PC-3 (cell line): ENCODE results near the gene SLC7A10. TPM values are rescaled to one million over a fixed set of nuclear protein-coding genes. Genes with fewer than 3 reads are reported as not detected.
A peak's percentile ranks its signal among the peaks of the same experiment; 100 is the strongest.

ENCODE experiments used
- ATAC-seq: fragments of 200-7000 bp; cut with Tn5 transposase; 2 replicates; pipeline ENCODE4 v1.9.1; 2020; ENCODE audit warnings: mild to moderate bottlenecking, moderate library complexity
- BruUV-seq: library from RNA; stranded (reverse); fragments of 400-500 nt; replicated peaks from 2 replicates; lab custom pipeline; 2021; lab: Mats Ljungman, UMichigan
- CTCF ChIA-PET: fragments of 300-600 bp; sonication (Branson Sonifier 250); formaldehyde crosslinking; loops from one replicate; lab custom pipeline; 2022; ENCODE audit warnings: antibody characterized with exemption; lab: Charles Lee
- POLR2A ChIA-PET: fragments of 300-600 bp; sonication (Branson Sonifier 250); formaldehyde crosslinking; loops from one replicate; lab custom pipeline; 2022; ENCODE audit warnings: antibody characterized with exemption; ENCODE audit not compliant: unreplicated experiment; lab: Charles Lee
- DNase-seq: peaks from one replicate; pipeline ENCODE4 v3.0.0-alpha.2; 2015
- H2AFZ ChIP-seq: fragments of 300-600 bp; sonication (generic); 2 replicates; pipeline ENCODE4 v1.6.0; 2016; ENCODE audit warnings: antibody characterized with exemption, low read length
- H3F3A ChIP-seq: fragments of 300-600 bp; sonication (generic); one replicate; pipeline ENCODE4 v1.6.0; 2017; ENCODE audit warnings: antibody characterized with exemption, low read length, control low read depth, mild to moderate bottlenecking; ENCODE audit not compliant: unreplicated experiment
- H3K27ac ChIP-seq: fragments of 300-600 bp; sonication (generic); 2 replicates; pipeline ENCODE4 v1.5.1; 2016; ENCODE audit warnings: mild to moderate bottlenecking, low read length
- H3K27me3 ChIP-seq: fragments of 300-600 bp; sonication (generic); 2 replicates; pipeline ENCODE4 v1.6.1; 2016; ENCODE audit warnings: low read length, mixed read lengths
- H3K36me3 ChIP-seq: fragments of 300-600 bp; sonication (generic); 2 replicates; pipeline ENCODE4 v1.6.1; 2016; ENCODE audit warnings: low read depth, mixed run types, low read length, mixed read lengths
- H3K4me1 ChIP-seq: fragments of 300-600 bp; sonication (generic); 2 replicates; pipeline ENCODE4 v1.5.1; 2016; ENCODE audit warnings: low read length; ENCODE audit not compliant: insufficient read depth
- H3K4me2 ChIP-seq: fragments of 300-600 bp; sonication (generic); 2 replicates; pipeline ENCODE4 v1.6.0; 2016; ENCODE audit warnings: low read length
- H3K4me3 ChIP-seq: fragments of 300-600 bp; sonication (generic); 2 replicates; pipeline ENCODE4 v1.5.1; 2016; ENCODE audit warnings: mild to moderate bottlenecking, low read length, mixed read lengths
- H3K79me2 ChIP-seq: fragments of 300-600 bp; sonication (generic); 2 replicates; pipeline ENCODE4 v1.6.1; 2017; ENCODE audit warnings: low read length, mixed read lengths
- H3K9ac ChIP-seq: fragments of 300-600 bp; sonication (generic); 2 replicates; pipeline ENCODE4 v1.6.0; 2016; ENCODE audit warnings: mild to moderate bottlenecking, low read length
- H3K9me2 ChIP-seq: fragments of 300-600 bp; sonication (generic); replicated peaks from 2 replicates; pipeline ENCODE4 v1.6.1; 2016; ENCODE audit warnings: mixed run types, low read length, mixed read lengths
- H3K9me3 ChIP-seq: fragments of 300-600 bp; sonication (generic); 2 replicates; pipeline ENCODE4 v1.6.1; 2016; ENCODE audit warnings: low read length, mixed read lengths
- H4K20me1 ChIP-seq: fragments of 300-600 bp; sonication (generic); 2 replicates; pipeline ENCODE4 v1.6.1; 2016; ENCODE audit warnings: low read length, mixed read lengths
- EZH2 ChIP-seq: fragments of 300-600 bp; sonication (generic); IDR thresholded peaks from one replicate; pipeline ENCODE4 v1.6.1; 2017; ENCODE audit warnings: antibody characterized with exemption, mild to moderate bottlenecking, low read length; ENCODE audit not compliant: unreplicated experiment
- EZH2phosphoT487 ChIP-seq: fragments of 300-600 bp; sonication (generic); IDR thresholded peaks from 2 replicates; pipeline ENCODE4 v1.6.1; 2018; ENCODE audit warnings: mild to moderate bottlenecking, antibody characterized with exemption, low read length, borderline replicate concordance
- intact Hi-C: fragments of 100-400 bp; cut with micrococcal nuclease; formaldehyde crosslinking; loops from 2 replicates; pipeline ENCODE4 v1.9.0; 2023
- total RNA-seq: library from RNA; depleted of rRNA; stranded (reverse); fragments of >200 nt; gene quantifications from 2 replicates; pipeline ENCODE4 v1.2.3, GENCODE V29; 2014
- TF ChIP-seq, protein P1 (sequence below): fragments of 300-600 bp; sonication (generic); conservative IDR thresholded peaks from 2 replicates; pipeline ENCODE4 v1.5.1; 2017; ENCODE audit warnings: antibody characterized with exemption, low read depth, mild to moderate bottlenecking, low read length

Gene SLC7A10
- total RNA-seq, 1 experiment from 2014 or later = not detected

GRCh38 chr19:33174186-33174585 is 51.5 kb downstream of the SLC7A10 start:
- BruUV-seq = no TSS peak
- no peak for DNase-seq
- H3K36me3 ChIP-seq = no peaks in the 10 kb centered on the region
- no peaks in the 10 kb centered on the region for H3F3A ChIP-seq
- no peaks in the 10 kb centered on the region for H3K9me3 ChIP-seq
- no peak overlapping the region for H3K27ac ChIP-seq
- ChIA-PET CTCF (no interaction called here), POLR2A (no interaction called here)
- H3K27me3 ChIP-seq = no peaks in the 10 kb centered on the region
- H3K79me2 ChIP-seq = peaks cover 14% of the 10 kb centered on the region
- H3K9ac ChIP-seq = no peak overlapping the region
- no peaks in the 10 kb centered on the region for H4K20me1 ChIP-seq
- H3K4me1 ChIP-seq = peaks cover 20% of the 10 kb centered on the region
- no peaks in the 10 kb centered on the region for H3K9me2 ChIP-seq
- intact Hi-C loops = no loop called here
- no peak overlapping the region for H3K4me2 ChIP-seq
- no peak overlapping the region for H3K4me3 ChIP-seq
- no peak overlapping the region for H2AFZ ChIP-seq
- ATAC-seq = no peak
- TF ChIP-seq EZH2phosphoT487 = no peak
- TF ChIP-seq, protein P1, sequence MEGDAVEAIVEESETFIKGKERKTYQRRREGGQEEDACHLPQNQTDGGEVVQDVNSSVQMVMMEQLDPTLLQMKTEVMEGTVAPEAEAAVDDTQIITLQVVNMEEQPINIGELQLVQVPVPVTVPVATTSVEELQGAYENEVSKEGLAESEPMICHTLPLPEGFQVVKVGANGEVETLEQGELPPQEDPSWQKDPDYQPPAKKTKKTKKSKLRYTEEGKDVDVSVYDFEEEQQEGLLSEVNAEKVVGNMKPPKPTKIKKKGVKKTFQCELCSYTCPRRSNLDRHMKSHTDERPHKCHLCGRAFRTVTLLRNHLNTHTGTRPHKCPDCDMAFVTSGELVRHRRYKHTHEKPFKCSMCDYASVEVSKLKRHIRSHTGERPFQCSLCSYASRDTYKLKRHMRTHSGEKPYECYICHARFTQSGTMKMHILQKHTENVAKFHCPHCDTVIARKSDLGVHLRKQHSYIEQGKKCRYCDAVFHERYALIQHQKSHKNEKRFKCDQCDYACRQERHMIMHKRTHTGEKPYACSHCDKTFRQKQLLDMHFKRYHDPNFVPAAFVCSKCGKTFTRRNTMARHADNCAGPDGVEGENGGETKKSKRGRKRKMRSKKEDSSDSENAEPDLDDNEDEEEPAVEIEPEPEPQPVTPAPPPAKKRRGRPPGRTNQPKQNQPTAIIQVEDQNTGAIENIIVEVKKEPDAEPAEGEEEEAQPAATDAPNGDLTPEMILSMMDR = no peak
- TF ChIP-seq EZH2 = no peak

DNA sequence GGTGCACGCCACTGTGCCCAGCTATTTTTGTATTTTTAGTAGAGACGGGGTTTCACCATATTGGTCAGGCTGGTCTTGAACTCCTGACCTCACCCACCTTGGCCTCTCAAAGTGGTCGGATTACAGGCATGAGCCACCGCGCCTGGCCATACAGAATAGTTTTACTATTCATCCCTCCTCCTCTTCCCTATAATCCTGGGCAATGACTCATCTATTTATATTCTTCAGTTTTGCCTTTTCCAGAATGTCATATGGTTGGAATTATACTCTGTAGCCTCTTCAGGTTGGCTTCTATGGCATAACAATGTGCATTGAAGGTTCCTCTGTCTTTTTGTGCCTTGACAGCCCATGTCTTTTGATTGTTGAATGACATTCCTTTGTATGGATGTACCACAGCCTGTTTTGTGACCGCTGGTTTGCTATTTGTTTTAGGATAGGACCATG is 53.7 kb downstream of the SLC7A10 start:
- ChIA-PET CTCF (no interaction called here), POLR2A (no interaction called here)
- Histone ChIP-seq H2AFZ (no peak overlapping the region), H3K4me3 (no peak overlapping the region), H3K4me1 (peaks cover 20% of the 10 kb centered on the region), H3K9me3 (no peaks in the 10 kb centered on the region), H3K79me2 (peaks cover 14% of the 10 kb centered on the region), H3K9me2 (no peaks in the 10 kb centered on the region), H3K9ac (no peak overlapping the region), H3F3A (no peaks in the 10 kb centered on the region), H3K27me3 (no peaks in the 10 kb centered on the region), H3K27ac (no peak overlapping the region), H3K4me2 (no peak overlapping the region), H3K36me3 (no peaks in the 10 kb centered on the region), H4K20me1 (no peaks in the 10 kb centered on the region)
- TF ChIP-seq EZH2phosphoT487 = no peak
- no peak for TF ChIP-seq EZH2
- TF ChIP-seq, protein P1 = no peak
- ATAC-seq = peak; percentile 11
- peak; percentile 53 for DNase-seq
- BruUV-seq = no TSS peak
- intact Hi-C loops = no loop called here

DNA sequence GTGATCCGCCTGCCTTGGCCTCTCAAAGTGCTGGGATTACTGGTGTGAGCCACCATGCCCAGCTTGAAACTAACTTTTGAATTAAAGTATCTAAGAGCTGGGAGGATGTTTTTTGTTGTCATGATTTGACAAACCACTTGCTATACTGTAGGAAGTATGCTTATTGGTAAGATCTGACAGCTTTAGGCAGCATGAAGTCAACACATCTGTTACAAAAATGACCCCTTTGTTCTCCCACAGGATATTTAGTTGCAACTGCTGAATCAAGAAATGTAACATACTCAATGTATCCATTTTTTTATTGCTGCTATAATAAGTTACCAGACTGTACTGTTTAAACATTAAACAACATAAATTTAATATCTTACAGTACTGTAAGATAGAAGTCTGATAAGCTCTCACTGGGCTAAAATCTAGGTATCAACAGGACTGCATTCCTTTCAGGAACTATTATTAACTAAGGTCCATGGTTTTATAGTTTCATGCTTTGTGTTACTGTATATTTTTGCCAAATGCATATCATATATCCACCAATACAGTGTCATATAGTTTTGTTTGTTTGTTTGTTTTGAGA is 54.3 kb downstream of the SLC7A10 start:
- Histone ChIP-seq H3K4me3 (no peak overlapping the region), H3K27me3 (no peaks in the 10 kb centered on the region), H3F3A (no peaks in the 10 kb centered on the region), H2AFZ (no peak overlapping the region), H4K20me1 (no peaks in the 10 kb centered on the region), H3K4me2 (no peak overlapping the region), H3K36me3 (no peaks in the 10 kb centered on the region), H3K27ac (no peak overlapping the region), H3K9me3 (no peaks in the 10 kb centered on the region), H3K79me2 (peaks cover 12% of the 10 kb centered on the region), H3K9ac (no peak overlapping the region), H3K9me2 (no peaks in the 10 kb centered on the region), H3K4me1 (peaks cover 20% of the 10 kb centered on the region)
- POLR2A ChIA-PET = no interaction called here
- BruUV-seq = no TSS peak
- no peak for DNase-seq
- CTCF ChIA-PET = no interaction called here
- TF ChIP-seq EZH2 = no peak
- TF ChIP-seq, protein P1 = no peak
- no peak for TF ChIP-seq EZH2phosphoT487
- intact Hi-C loops = no loop called here
- ATAC-seq = no peak; the same call in 1 of the 2 replicates
